KOPT-K1 (cell line): ENCODE results near the gene OR52A1.

Experiments
- H3K27ac ChIP-seq: fragments of 200-600 bp; sonication (generic); 2 replicates; pipeline ENCODE4 v1.5.1; 2016; ENCODE audit warnings: antibody characterized with exemption, mild to moderate bottlenecking, low read depth, low read length; ENCODE audit not compliant: poor library complexity, severe bottlenecking
- H3K36me3 ChIP-seq: fragments of 200-600 bp; sonication (generic); 2 replicates; pipeline ENCODE4 v1.5.1; 2017; ENCODE audit warnings: antibody characterized with exemption, mild to moderate bottlenecking, low read length, moderate library complexity; ENCODE audit not compliant: insufficient read depth
- H3K9me3 ChIP-seq: fragments of 200-600 bp; sonication (generic); 2 replicates; pipeline ENCODE4 v1.5.1; 2017; ENCODE audit warnings: antibody characterized with exemption, low read length, mild to moderate bottlenecking; ENCODE audit not compliant: insufficient read depth, poor library complexity, severe bottlenecking

OR52A1 gene

DNA sequence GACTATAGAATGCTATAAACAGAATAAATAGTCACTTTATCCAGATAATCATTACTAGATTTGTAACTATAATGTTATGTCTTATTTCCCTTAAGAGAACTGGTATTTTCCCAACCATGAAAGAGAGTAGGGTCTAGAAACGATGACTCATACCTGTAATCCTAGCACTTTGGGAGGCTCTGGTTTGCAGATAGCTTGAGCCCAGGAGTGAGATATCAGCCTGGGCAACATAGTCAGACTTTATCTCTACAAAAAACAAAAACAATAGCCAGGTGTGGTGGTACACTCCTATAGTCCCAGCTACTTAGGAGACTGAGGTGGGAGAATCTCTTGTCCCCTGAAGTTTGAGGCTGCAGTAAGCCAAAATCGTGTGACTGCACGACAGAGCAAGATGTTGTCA is 47.3 kb downstream of the OR52A1 start:
- no peaks in the 10 kb centered on the region for H3K36me3 ChIP-seq
- H3K9me3 ChIP-seq: no peaks in the 10 kb centered on the region
- H3K27ac ChIP-seq: no peak overlapping the region

DNA sequence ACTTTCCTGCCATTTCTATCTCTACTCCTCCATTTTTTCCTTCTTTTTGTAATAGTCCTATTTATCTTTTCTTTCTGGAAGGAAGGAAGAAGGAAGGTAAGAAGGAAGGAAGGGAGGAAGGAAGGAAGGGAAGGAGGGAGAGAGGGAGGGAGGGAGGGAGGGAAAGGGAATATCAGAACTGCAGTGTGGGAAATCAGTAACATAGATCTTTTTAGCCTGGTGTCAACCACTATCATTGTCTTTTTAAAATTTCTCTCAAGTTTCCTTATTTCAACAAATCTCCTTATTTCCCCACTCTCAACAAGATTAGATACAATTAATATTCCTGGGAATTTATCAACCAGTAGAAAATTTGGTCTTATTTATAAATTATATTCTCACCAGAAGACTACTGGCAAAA is 51.5 kb downstream of the OR52A1 start:
- no peak overlapping the region for H3K27ac ChIP-seq
- H3K9me3 ChIP-seq: no peaks in the 10 kb centered on the region
- no peaks in the 10 kb centered on the region for H3K36me3 ChIP-seq

DNA sequence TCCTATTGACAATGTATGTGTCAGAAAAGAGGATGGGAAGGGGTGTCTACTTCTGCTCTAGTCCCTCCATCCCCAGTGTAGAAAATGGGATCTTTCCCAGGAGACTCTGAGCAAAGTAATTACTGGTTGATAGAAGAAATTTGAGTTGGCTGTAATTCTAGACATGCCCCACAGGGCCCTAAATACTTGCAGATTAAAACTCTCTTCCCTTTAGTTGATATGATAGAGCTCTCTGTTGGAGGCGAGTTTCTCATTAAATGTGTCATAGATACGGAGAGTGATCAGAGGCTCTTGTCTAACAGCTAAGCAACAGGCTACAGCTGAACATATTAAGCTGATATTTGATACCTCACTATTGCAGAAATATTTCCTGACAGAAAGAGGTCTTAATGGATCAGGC is 52.3 kb downstream of the OR52A1 start:
- Histone ChIP-seq H3K27ac (no peak overlapping the region), H3K9me3 (no peaks in the 10 kb centered on the region), H3K36me3 (no peaks in the 10 kb centered on the region)

DNA sequence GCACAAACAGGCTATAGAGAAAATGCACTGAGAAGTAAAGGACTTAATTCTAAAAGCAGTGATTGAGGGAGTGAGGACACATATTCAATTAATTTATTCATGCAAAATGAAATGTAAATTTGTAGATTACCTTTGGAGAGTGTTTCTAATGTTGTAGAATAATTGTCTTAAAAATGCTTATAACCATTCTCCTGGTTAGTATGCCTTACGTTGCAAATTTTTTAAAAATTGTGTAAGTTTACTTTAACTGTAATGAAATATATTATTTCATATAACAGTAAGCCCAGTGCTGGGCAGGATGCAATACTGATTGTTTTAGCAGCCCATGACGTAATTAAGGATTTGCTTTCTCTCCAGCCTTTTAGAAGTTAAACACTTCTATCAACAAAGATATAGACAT is 58.5 kb downstream of the OR52A1 start:
- Histone ChIP-seq H3K9me3 (no peaks in the 10 kb centered on the region), H3K27ac (no peak overlapping the region), H3K36me3 (no peaks in the 10 kb centered on the region)
